Activated T-helper 1 cell treated with anti-CD3 and anti-CD28 coated beads, Interleukin-2, amount 50 U/mL, for 16 hours (primary cell): ENCODE data around the gene RASSF7.

ENCODE experiments used
- DNase-seq, 2 donors: peaks; one replicate each; pipeline ENCODE4 v3.0.0-alpha.2; 2020; ENCODE audit warnings: low read depth in 1 of 2, low spot score in 1 of 2

RASSF7 gene

GRCh38 chr11:581342-581741, 20.6 kb downstream of the RASSF7 start:
- no peak for DNase-seq

- no peak for DNase-seq
Observed at GRCh38 chr11:581752-582151, 21.0 kb downstream of the RASSF7 start.

- no peak for DNase-seq
Observed at GRCh38 chr11:584287-584686, 23.5 kb downstream of the RASSF7 start.

GRCh38 chr11:586376-587316, 25.9 kb downstream of the RASSF7 start:
- no peak for DNase-seq

- no peak for DNase-seq
Observed at GRCh38 chr11:587546-587945, 26.8 kb downstream of the RASSF7 start.

- DNase-seq = peak; percentile 25 to 52
Observed at GRCh38 chr11:587978-588380, 27.2 kb downstream of the RASSF7 start.

- no peak for DNase-seq
Observed at GRCh38 chr11:589798-590197, 29.0 kb downstream of the RASSF7 start.

GRCh38 chr11:590997-591396, 30.2 kb downstream of the RASSF7 start:
- no peak for DNase-seq

GRCh38 chr11:592501-592900, 31.7 kb downstream of the RASSF7 start:
- DNase-seq = no peak

GRCh38 chr11:592918-593317, 32.1 kb downstream of the RASSF7 start:
- no peak for DNase-seq

- DNase-seq = no peak
Observed at GRCh38 chr11:593347-593746, 32.6 kb downstream of the RASSF7 start.

- no peak for DNase-seq
Observed at GRCh38 chr11:595400-595799, 34.6 kb downstream of the RASSF7 start.

- no peak for DNase-seq
Observed at GRCh38 chr11:596374-596773, 35.6 kb downstream of the RASSF7 start.

- no peak for DNase-seq
Observed at GRCh38 chr11:597166-597725, 36.5 kb downstream of the RASSF7 start.

- DNase-seq = no peak
Observed at GRCh38 chr11:598005-598680, 37.4 kb downstream of the RASSF7 start.

GRCh38 chr11:601573-602245, 40.9 kb downstream of the RASSF7 start:
- DNase-seq = no peak

- DNase-seq = no peak
Observed at GRCh38 chr11:603154-603553, 42.4 kb downstream of the RASSF7 start.

- no peak for DNase-seq
Observed at GRCh38 chr11:605286-606129, 44.7 kb downstream of the RASSF7 start.

GRCh38 chr11:606245-606644, 45.5 kb downstream of the RASSF7 start:
- no peak for DNase-seq

GRCh38 chr11:607020-607780, 46.4 kb downstream of the RASSF7 start:
- no peak for DNase-seq
